ENCODE results near the gene ODF2.

Gene ODF2

GRCh38 chr9:128454991-128455390 lies 815 bp upstream of the ODF2 start:
- TF ChIP-seq TEAD4 (IDR thresholded peaks at IDR 0.05), result no peak
- no peak for TF ChIP-seq MAX (IDR thresholded peaks at IDR 0.05)

GRCh38 chr9:128456613-128457061 lies 831 bp downstream of the ODF2 start:
- TF ChIP-seq RAD21 (IDR thresholded peaks at IDR 0.05; ENCODE audit: low read depth), result no peak
- TF ChIP-seq TCF12 (IDR thresholded peaks at IDR 0.05; ENCODE audit: low read depth), result 0 out of 2 replicates have a peak, but pooled peaks have one; percentile 13
- TF ChIP-seq YY1 (IDR thresholded peaks at IDR 0.05; ENCODE audit: low read depth), result no peak
- peak; percentile 8; the same call in 1 of the 2 replicates for TF ChIP-seq USF1 (IDR thresholded peaks at IDR 0.05)
- TF ChIP-seq FOXM1 (IDR thresholded peaks at IDR 0.05; ENCODE audit: borderline replicate concordance, low read depth), result no peak
- 0 out of 2 replicates have a peak, but pooled peaks have one; percentile 58 for TF ChIP-seq MAX (IDR thresholded peaks at IDR 0.05)

GRCh38 chr9:128457207-128457606 lies 1.4 kb downstream of the ODF2 start:
- no peak for TF ChIP-seq MAX (IDR thresholded peaks at IDR 0.05)
- no peak for TF ChIP-seq EP300 (IDR thresholded peaks at IDR 0.05; ENCODE audit: borderline replicate concordance)
- no peak for TF ChIP-seq ZBTB7A (IDR thresholded peaks at IDR 0.05; ENCODE audit: low read depth)
- no peak for TF ChIP-seq NFIC (IDR thresholded peaks at IDR 0.05)
- TF ChIP-seq CREB1 (IDR thresholded peaks at IDR 0.05; ENCODE audit: low read depth), result no peak
- TF ChIP-seq TCF12 (IDR thresholded peaks at IDR 0.05; ENCODE audit: low read depth), result no peak
- no peak for TF ChIP-seq TAF1 (IDR thresholded peaks at IDR 0.05; ENCODE audit: low read depth)
- TF ChIP-seq EGR1 (IDR thresholded peaks at IDR 0.05), result no peak
- no peak for TF ChIP-seq FOXM1 (IDR thresholded peaks at IDR 0.05; ENCODE audit: borderline replicate concordance, low read depth)
- TF ChIP-seq USF1 (IDR thresholded peaks at IDR 0.05), result no peak
- no peak for TF ChIP-seq CEBPB (IDR thresholded peaks at IDR 0.05)
- TF ChIP-seq REST (IDR thresholded peaks at IDR 0.05; ENCODE audit: low read depth), result no peak
- TF ChIP-seq RAD21 (IDR thresholded peaks at IDR 0.05; ENCODE audit: low read depth), result no peak

GRCh38 chr9:128459011-128459410 lies 3.2 kb downstream of the ODF2 start:
- no peak for TF ChIP-seq REST (IDR thresholded peaks at IDR 0.05; ENCODE audit: low read depth)

- TF ChIP-seq NFIC (IDR thresholded peaks at IDR 0.05) (no peak), CREB1 (IDR thresholded peaks at IDR 0.05; ENCODE audit: low read depth) (no peak), FOXM1 (IDR thresholded peaks at IDR 0.05; ENCODE audit: borderline replicate concordance, low read depth) (no peak), EP300 (IDR thresholded peaks at IDR 0.05; ENCODE audit: borderline replicate concordance) (no peak), TAF1 (IDR thresholded peaks at IDR 0.05; ENCODE audit: low read depth) (no peak), RAD21 (IDR thresholded peaks at IDR 0.05; ENCODE audit: low read depth) (no peak), TEAD4 (IDR thresholded peaks at IDR 0.05) (no peak), ZBTB7A (IDR thresholded peaks at IDR 0.05; ENCODE audit: low read depth) (no peak)
Measured at GRCh38 chr9:128469070-128469469, 13.3 kb downstream of the ODF2 start.

- no peak for TF ChIP-seq TCF12 (IDR thresholded peaks at IDR 0.05; ENCODE audit: low read depth)
- no peak for TF ChIP-seq ZBTB7A (IDR thresholded peaks at IDR 0.05; ENCODE audit: low read depth)
- no peak for TF ChIP-seq REST (IDR thresholded peaks at IDR 0.05; ENCODE audit: low read depth)
- TF ChIP-seq CREB1 (IDR thresholded peaks at IDR 0.05; ENCODE audit: low read depth), result no peak
- no peak for TF ChIP-seq YY1 (IDR thresholded peaks at IDR 0.05; ENCODE audit: low read depth)
- no peak for TF ChIP-seq FOXM1 (IDR thresholded peaks at IDR 0.05; ENCODE audit: borderline replicate concordance, low read depth)
- TF ChIP-seq TEAD4 (IDR thresholded peaks at IDR 0.05), result no peak
- no peak for TF ChIP-seq EGR1 (IDR thresholded peaks at IDR 0.05)
- TF ChIP-seq USF1 (IDR thresholded peaks at IDR 0.05), result no peak
- TF ChIP-seq CEBPB (IDR thresholded peaks at IDR 0.05), result no peak
- TF ChIP-seq TAF1 (IDR thresholded peaks at IDR 0.05; ENCODE audit: low read depth), result no peak
- no peak for TF ChIP-seq RAD21 (IDR thresholded peaks at IDR 0.05; ENCODE audit: low read depth)
- no peak for TF ChIP-seq EP300 (IDR thresholded peaks at IDR 0.05; ENCODE audit: borderline replicate concordance)
Measured at GRCh38 chr9:128470560-128470959, 14.8 kb downstream of the ODF2 start.
